Measurements from ENCODE around the gene CYSRT1. TPM values are rescaled to one million over a fixed set of nuclear protein-coding genes. Genes with fewer than 3 reads are reported as not detected.

Gene CYSRT1
- total RNA-seq, 1 donor from 2014 or later, result 2.1 TPM

GRCh38 chr9:137267933-137268355, 43.0 kb downstream of the CYSRT1 start:
- H3K27me3 ChIP-seq (ENCODE audit: control insufficient read depth, insufficient read depth, low read length), result no peaks in the 10 kb centered on the region
- TF ChIP-seq CTCF (IDR thresholded peaks at IDR 0.05; ENCODE audit: insufficient read depth, low read length, poor library complexity, severe bottlenecking), result no peak
- H3K36me3 ChIP-seq (ENCODE audit: control insufficient read depth, insufficient read depth, low read length), result peaks cover 2% of the 10 kb centered on the region
- no peak overlapping the region for H3K4me3 ChIP-seq (ENCODE audit: low read depth, low read length)
- DNase-seq (ENCODE audit: low read depth), result no peak

DNA sequence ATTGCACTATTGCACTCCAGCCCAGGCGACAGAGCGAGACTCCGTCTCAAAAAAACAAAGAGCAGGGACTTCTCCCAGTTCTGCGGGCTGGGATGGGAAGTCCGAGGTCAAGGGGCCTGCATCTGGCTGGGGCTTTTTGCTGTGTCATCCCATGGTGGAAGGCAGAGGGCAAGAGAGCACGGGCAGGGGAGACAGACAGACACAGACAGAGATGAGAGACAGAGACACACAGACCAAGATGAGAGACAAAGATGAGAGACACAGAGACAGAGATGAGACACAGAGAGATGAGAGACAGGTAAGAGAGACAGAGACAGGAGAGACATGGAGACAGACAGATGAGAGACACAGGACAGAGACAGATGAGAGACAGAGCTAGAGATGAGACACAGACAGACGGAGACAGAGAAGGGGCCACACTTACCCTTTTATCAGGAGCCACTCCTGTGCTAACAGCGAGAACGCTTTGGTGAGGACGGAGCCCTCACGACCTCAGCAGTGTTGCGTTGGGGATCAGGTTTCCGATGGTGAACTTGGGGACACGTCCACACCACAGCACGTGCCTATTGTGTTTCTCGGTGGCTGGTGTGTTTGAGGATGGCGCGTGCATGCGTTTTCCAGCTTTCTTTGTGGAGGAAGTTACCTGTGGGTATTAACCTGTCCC, 43.7 kb downstream of the CYSRT1 start:
- Histone ChIP-seq H3K4me3 (ENCODE audit: low read depth, low read length) (no peak overlapping the region), H3K36me3 (ENCODE audit: control insufficient read depth, insufficient read depth, low read length) (peaks cover 1% of the 10 kb centered on the region), H3K27me3 (ENCODE audit: control insufficient read depth, insufficient read depth, low read length) (no peaks in the 10 kb centered on the region)
- TF ChIP-seq CTCF (IDR thresholded peaks at IDR 0.05; ENCODE audit: insufficient read depth, low read length, poor library complexity, severe bottlenecking), result no peak
- DNase-seq (ENCODE audit: low read depth), result no peak

- TF ChIP-seq CTCF (IDR thresholded peaks at IDR 0.05; ENCODE audit: insufficient read depth, low read length, poor library complexity, severe bottlenecking), result no peak
These were observed 44.3 kb downstream of the CYSRT1 start for GRCh38 chr9:137269231-137269772.

DNA sequence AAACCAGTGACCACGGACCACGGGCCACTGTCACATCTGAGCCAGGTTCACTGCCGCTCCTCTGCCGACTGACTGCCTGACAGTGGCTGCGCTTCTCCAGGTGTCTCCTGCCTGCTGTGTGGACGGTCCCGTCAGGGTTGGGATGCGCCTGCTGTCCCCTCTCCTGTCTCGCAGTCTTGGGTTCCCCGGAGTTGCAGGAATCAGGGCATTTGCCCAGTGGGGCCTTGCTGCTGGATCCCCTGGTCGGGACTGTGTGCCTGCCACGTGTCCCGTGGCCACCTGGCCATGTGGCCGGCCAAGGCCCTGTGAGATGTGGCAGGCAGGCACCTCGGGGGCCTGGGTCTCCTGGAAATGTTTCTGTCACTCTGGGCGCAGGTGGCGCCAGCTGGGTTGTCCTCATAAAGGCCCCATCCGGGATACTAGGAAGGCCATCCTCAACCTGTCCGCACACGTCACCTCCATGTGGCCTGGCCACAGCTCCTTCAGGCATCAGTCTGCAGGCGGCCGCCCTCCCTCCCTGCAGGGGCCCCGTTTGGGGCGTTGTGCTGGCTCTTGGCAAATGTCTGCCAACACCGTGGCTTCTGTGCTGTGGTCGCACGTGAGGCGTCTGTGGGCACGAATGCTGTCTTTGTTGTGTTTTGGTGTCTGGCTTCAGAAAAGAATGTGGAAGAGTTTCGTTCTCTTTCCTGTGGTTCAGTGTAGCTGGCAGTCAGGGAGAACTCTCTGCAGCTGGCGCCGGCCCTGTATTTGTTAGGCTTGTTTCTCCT, 46.1 kb downstream of the CYSRT1 start:
- Histone ChIP-seq H3K36me3 (ENCODE audit: control insufficient read depth, insufficient read depth, low read length) (peaks cover 1% of the 10 kb centered on the region), H3K27me3 (ENCODE audit: control insufficient read depth, insufficient read depth, low read length) (no peaks in the 10 kb centered on the region)
- DNase-seq (ENCODE audit: low read depth), result no peak

More at GRCh38 chr9:137269231-137269772, 44.3 kb downstream of the CYSRT1 start:
- no peak overlapping the region for H3K4me3 ChIP-seq (ENCODE audit: low read depth, low read length)
- H3K27me3 ChIP-seq (ENCODE audit: control insufficient read depth, insufficient read depth, low read length), result no peaks in the 10 kb centered on the region
- DNase-seq (ENCODE audit: low read depth), result no peak
- peaks cover 1% of the 10 kb centered on the region for H3K36me3 ChIP-seq (ENCODE audit: control insufficient read depth, insufficient read depth, low read length)

GRCh38 chr9:137271696-137272076, 46.7 kb downstream of the CYSRT1 start:
- no peak overlapping the region for H3K4me3 ChIP-seq (ENCODE audit: low read depth, low read length)
- no peaks in the 10 kb centered on the region for H3K27me3 ChIP-seq (ENCODE audit: control insufficient read depth, insufficient read depth, low read length)
- H3K36me3 ChIP-seq (ENCODE audit: control insufficient read depth, insufficient read depth, low read length), result peaks cover 1% of the 10 kb centered on the region
- TF ChIP-seq CTCF (IDR thresholded peaks at IDR 0.05; ENCODE audit: insufficient read depth, low read length, poor library complexity, severe bottlenecking), result no peak
- no peak for DNase-seq (ENCODE audit: low read depth)

More for the DNA sequence above, 46.1 kb downstream of the CYSRT1 start:
- H3K4me3 ChIP-seq (ENCODE audit: low read depth, low read length), result no peak overlapping the region
- no peak for TF ChIP-seq CTCF (IDR thresholded peaks at IDR 0.05; ENCODE audit: insufficient read depth, low read length, poor library complexity, severe bottlenecking)

Measured in kidney epithelial cell (primary cell).